ENCODE results near the gene GNPDA1. TPM values are rescaled to one million over a fixed set of nuclear protein-coding genes. Genes with fewer than 3 reads are reported as not detected.
A peak's percentile ranks its signal among the peaks of the same experiment; 100 is the strongest.

The GNPDA1 gene
- total and polyA plus RNA-seq, 2 of the 8 experiments (the other 6 are each of a cell fraction or from before 2014, with no cell fraction given), result 33.0 to 94.3 TPM

DNA sequence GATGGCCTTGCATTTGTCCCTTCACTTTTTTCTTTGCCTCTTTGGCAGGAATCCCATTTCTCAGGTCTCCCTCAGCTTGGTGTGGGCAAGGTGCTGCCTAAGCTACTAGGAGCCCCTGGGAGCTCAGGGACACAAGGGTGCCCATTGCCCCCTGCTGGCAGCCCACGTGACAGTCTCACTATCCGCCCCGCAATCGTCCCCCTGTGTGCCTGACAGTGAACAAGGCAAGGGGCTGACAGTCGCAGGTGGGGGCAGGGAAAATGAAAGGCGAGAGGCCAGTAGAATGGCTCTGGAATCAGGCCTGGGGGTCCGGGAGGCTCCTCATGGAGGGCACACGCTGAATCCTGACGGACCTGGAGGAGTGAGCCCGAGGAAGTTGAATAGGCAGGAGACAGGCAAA, 52.8 kb downstream of the GNPDA1 start:
- Histone ChIP-seq H3K27me3 (replicated peaks in 1 of 4; ENCODE audit: control insufficient read depth in 3 of 4, extremely low read depth in 1 of 4, insufficient read depth in 3 of 4, low read length in 3 of 4) (no peaks in the 10 kb centered on the region; a peak in 1 of 7 replicates), H3K4ac (replicated peaks; ENCODE audit: insufficient read length, low read depth, low read length) (peak overlapping the region; percentile 30), H3K14ac (ENCODE audit: insufficient read length) (no peak overlapping the region), H4K5ac (ENCODE audit: insufficient read length, low read depth, low read length) (no peak overlapping the region), H3K4me2 (ENCODE audit: insufficient read depth in 1 of 2, low read depth in 2 of 2, low read length in 2 of 2) (no peak overlapping the region), H3K23me2 (ENCODE audit: low read depth, low read length) (no peaks in the 10 kb centered on the region), H4K8ac (ENCODE audit: extremely low read depth, insufficient read depth, low read length) (no peak overlapping the region), H2BK12ac (ENCODE audit: low read depth, low read length) (peak overlapping the region; percentile 82; the same call in 1 of the 2 replicates), H2AK5ac (ENCODE audit: low read depth, low read length) (no peak overlapping the region), H3K36me3 (ENCODE audit: control insufficient read depth in 2 of 4, insufficient read depth in 4 of 4, low read length in 3 of 4) (no peaks in the 10 kb centered on the region), H3K9me3 (ENCODE audit: insufficient read depth in 2 of 2, low read depth in 1 of 2, low read length in 1 of 2) (no peaks in the 10 kb centered on the region), H3K4me3 (ENCODE audit: extremely low read depth in 1 of 4, insufficient read depth in 2 of 4, low read depth in 3 of 4, low read length in 4 of 4) (no peak overlapping the region), H3K4me1 (replicated peaks in 1 of 4; ENCODE audit: control insufficient read depth in 3 of 4, insufficient read depth in 4 of 4, low read length in 3 of 4) (peaks cover 2 to 9% (median 9%) of the 10 kb centered on the region in 4 experiments; a peak in 6 of 7 replicates), H4K91ac (replicated peaks; ENCODE audit: insufficient read length, low read length) (no peak overlapping the region), H2BK15ac (ENCODE audit: low read length) (0 out of 2 replicates have a peak overlapping the region, but pooled peaks have one; percentile 13), H3K79me2 (ENCODE audit: control insufficient read depth in 1 of 2, insufficient read depth in 2 of 2, low read length in 2 of 2) (no peaks in the 10 kb centered on the region), H2BK5ac (ENCODE audit: low read depth, low read length) (peak overlapping the region; percentile 26), H3K56ac (replicated peaks; ENCODE audit: insufficient read length, low read depth, low read length) (no peak overlapping the region), H2BK20ac (ENCODE audit: low read length) (no peak overlapping the region), H2AFZ (ENCODE audit: low read length) (0 out of 2 replicates have a peak overlapping the region, but pooled peaks have one; percentile 66), H3K27ac (ENCODE audit: low read depth, low read length) (no peak overlapping the region), H2BK120ac (replicated peaks; ENCODE audit: low read depth, low read length) (peak overlapping the region; percentile 5), H3K23ac (ENCODE audit: insufficient read length) (no peak overlapping the region), H4K20me1 (replicated peaks in 1 of 2; ENCODE audit: control insufficient read depth in 1 of 2, insufficient read depth in 2 of 2, low read length in 2 of 2) (no peaks in the 10 kb centered on the region), H3K9ac (replicated peaks in 1 of 4; ENCODE audit: extremely low read depth in 1 of 4, low read depth in 3 of 4, low read length in 3 of 4) (no peak overlapping the region), H3K18ac (ENCODE audit: extremely low read depth, low read length) (peak overlapping the region; percentile 12; the same call in 1 of the 2 replicates), H3K79me1 (ENCODE audit: low read depth, low read length) (no peaks in the 10 kb centered on the region)
- 64% methylated on average over 10 of the region's 10 CpGs; no CpG with 5 or more reads in 1 of the 2 experiments for WGBS, 2 experiments (ENCODE audit: extremely low coverage in 1 of 2, insufficient coverage in 1 of 2, insufficient read length in 1 of 2, insufficient replicate concordance in 2 of 2, low coverage in 1 of 2, low lambda C conversion rate in 2 of 2, missing lambda C conversion rate in 1 of 2)
- FAIRE-seq (no peak), DNase-seq (ENCODE audit: low read depth in 1 of 2, low spot score in 2 of 2) (no peak)
- CTCF ChIA-PET (ENCODE audit: partially characterized antibody), result interaction anchor here (0.6 to 13.3 kb wide), 64 partner anchors 8 to 309 kb away, joined by 3 to 324 read pairs (median 5); partner anchors contain the start of genes ARAP3, DELE1, FCHSD1 and PCDH1
- POLR2A ChIA-PET (ENCODE audit: partially characterized antibody), result interaction anchor here (0.7 to 9.2 kb wide), 9 partner anchors 9 to 323 kb away, joined by 3 to 121 read pairs (median 5); partner anchors contain the start of genes HDAC3, RELL2 and RNF14
- TF ChIP-seq HDAC2 (IDR thresholded peaks at IDR 0.05; ENCODE audit: borderline replicate concordance in 1 of 2, low read depth in 2 of 2, low read length in 2 of 2), result no peak
- TF ChIP-seq, protein P1, sequence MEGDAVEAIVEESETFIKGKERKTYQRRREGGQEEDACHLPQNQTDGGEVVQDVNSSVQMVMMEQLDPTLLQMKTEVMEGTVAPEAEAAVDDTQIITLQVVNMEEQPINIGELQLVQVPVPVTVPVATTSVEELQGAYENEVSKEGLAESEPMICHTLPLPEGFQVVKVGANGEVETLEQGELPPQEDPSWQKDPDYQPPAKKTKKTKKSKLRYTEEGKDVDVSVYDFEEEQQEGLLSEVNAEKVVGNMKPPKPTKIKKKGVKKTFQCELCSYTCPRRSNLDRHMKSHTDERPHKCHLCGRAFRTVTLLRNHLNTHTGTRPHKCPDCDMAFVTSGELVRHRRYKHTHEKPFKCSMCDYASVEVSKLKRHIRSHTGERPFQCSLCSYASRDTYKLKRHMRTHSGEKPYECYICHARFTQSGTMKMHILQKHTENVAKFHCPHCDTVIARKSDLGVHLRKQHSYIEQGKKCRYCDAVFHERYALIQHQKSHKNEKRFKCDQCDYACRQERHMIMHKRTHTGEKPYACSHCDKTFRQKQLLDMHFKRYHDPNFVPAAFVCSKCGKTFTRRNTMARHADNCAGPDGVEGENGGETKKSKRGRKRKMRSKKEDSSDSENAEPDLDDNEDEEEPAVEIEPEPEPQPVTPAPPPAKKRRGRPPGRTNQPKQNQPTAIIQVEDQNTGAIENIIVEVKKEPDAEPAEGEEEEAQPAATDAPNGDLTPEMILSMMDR (IDR thresholded peaks at IDR 0.05; ENCODE audit: control extremely low read depth in 1 of 3, insufficient read depth in 1 of 3, low read depth in 1 of 3, low read length in 3 of 3), result peak; percentile 24 to 55 (median 33); a peak in 3 of 4 replicates
- peak; percentile 24 to 53 for TF ChIP-seq RAD21 (IDR thresholded peaks at IDR 0.05 in 1 of 2, conservative IDR thresholded peaks at IDR 0.05 in 1 of 2; ENCODE audit: low read depth in 2 of 2, low read length in 2 of 2)
- TF ChIP-seq TAF1 (IDR thresholded peaks at IDR 0.05; ENCODE audit: low read depth, low read length), result no peak
- no peak for TF ChIP-seq POLR2AphosphoS5 (IDR thresholded peaks at IDR 0.05; ENCODE audit: low read depth, low read length)
- no peak for TF ChIP-seq EP300 (IDR thresholded peaks at IDR 0.05; ENCODE audit: borderline replicate concordance in 1 of 2, low read depth in 2 of 2, low read length in 2 of 2)
- no peak for TF ChIP-seq HDAC6 (IDR thresholded peaks at IDR 0.05; ENCODE audit: low read depth, low read length)
- no peak for TF ChIP-seq TBP (IDR thresholded peaks at IDR 0.05; ENCODE audit: low read depth, low read length)
- TF ChIP-seq ASH2L (IDR thresholded peaks at IDR 0.05; ENCODE audit: low read length), result no peak

Data from H1 (cell line).